Inflammatory macrophage (primary cell): ENCODE measurements around the gene SRR.
"Not testable (repeated sequence)": the region's sequence is repeated elsewhere in the genome, so short reads cannot be mapped to it uniquely, and the experiment has no call there.

Experiments used
- DNase-seq, 2 donors: peaks; one replicate each; pipeline ENCODE4 v3.0.0-alpha.2; 2020 to 2022
- total RNA-seq, 18 experiments: gene quantifications; one replicate each; lab custom pipeline; 2026; ENCODE audit warnings: mixed read lengths in 6 of 18, inconsistent platforms in 2 of 18; lab: John Stamatoyannopoulos, UW

SRR gene, protein sequence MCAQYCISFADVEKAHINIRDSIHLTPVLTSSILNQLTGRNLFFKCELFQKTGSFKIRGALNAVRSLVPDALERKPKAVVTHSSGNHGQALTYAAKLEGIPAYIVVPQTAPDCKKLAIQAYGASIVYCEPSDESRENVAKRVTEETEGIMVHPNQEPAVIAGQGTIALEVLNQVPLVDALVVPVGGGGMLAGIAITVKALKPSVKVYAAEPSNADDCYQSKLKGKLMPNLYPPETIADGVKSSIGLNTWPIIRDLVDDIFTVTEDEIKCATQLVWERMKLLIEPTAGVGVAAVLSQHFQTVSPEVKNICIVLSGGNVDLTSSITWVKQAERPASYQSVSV
- total RNA-seq = 3.7 to 10.7 (median 6.2) reads per million in 18 experiments

DNA sequence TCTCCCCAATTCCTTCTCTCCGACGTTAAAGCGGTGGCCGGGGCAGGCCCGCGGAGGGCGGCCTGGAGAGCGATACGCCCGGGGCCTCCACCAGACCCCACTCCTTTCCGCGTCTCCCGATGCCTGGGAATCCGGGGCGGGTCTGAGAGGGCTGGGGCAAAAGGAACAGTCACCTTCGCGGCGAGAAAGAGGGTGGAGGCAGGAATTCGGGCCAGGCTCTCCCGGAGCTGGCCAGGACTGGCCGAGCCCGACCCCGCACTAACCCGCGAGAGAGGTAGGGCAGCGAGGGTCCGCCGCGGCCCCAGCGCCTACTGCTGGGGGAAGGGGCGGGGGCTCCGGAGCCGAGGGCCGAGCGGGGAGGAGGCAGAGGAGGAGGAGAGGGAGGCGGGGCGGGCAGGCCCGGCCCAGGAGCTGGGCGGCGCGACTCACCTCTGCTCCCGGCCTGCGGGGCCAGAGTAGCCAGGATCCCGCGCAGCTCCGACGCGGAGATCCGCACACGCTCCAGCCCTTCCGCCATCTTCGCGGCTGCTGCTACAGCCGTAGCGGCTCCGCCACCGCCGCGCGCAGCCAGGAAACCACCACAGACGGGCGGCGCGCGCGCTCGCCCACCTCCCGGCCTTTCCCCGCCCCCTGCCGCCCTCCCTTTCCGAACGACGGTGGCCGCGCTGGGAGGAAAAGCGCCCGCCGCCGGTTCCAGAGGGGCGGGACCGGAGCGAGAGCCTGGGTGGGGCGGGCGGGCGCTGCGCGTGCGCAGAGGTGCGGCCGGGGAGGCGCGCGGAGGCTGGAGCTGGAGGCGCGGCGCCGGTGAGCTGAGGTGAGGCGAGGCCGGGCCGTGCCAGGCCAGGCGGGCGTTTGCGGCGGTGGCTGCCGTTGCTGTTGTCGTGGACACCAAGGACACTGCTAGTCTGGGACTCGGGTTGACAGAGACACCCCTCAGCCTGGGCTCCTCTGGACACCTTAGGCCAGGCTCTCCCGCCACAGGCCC lies at the start of gene SRR, which contains the start of gene SMG6:
TSS of gene SRR (plus strand) at position 747 of the 985 bp plus-strand sequence. CDS start 11,611 bp downstream, outside the sequence.
TSS of gene SMG6 (minus strand) at position 582 of the 985 bp plus-strand sequence. CDS start at position 517, 65 bp downstream.
- DNase-seq = peak; percentile 90 to 92

DNA sequence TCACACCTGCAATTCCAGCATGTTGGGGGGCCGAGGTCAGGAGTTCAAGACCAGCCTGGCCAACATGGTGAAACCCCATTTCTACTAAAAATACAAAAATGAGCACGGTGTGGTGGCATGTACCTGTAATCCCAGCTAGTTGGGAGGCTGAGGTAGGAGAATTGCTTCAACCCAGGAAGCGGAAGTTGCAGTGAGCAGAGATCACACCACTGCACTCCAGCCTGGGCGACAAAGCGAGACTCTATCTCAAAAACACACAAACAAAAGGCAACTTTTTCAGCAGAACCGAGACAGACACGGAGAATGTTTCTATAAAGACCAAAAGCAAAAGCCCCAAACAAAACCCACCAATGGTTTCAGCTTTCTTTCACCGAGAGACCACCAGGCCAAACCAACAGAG lies 44.9 kb upstream of the SRR start:
- not testable (repeated sequence) for DNase-seq

DNA sequence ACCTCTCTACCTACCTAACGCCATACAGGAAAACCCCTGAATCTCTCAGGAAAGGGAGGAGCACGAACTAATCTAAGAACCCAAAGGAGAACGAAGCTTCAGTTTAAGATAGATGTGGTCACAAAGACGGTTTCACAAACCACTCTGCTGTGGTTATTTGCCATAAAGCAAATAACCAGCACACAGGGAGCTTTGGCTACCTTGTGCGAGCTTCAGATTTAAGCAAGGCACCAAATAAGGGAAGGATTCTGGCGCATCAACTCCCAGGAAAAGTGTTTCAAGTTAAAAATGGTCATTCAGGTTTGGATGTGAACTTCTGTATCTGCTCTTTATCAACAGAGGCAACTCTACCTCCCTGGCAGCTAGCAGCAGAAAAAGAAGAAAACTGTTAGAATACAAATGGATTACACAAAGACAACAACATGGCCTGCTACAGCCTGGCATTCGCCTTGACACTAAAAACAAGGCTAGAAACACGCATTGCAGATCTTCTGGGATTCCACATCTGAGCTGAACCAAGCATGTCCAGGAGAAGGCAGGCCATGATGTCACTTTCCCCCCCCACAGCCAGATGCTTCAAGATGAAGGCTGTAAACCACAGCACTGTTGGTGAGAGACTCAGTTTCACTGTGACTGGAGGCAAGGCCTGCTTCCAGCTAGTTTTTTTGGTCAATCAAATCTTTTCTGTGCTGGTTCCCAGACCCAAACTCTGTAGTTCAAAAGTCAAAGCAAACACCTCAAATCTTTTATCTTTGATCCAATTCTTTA lies 43.8 kb upstream of the SRR start:
- no peak for DNase-seq

DNA sequence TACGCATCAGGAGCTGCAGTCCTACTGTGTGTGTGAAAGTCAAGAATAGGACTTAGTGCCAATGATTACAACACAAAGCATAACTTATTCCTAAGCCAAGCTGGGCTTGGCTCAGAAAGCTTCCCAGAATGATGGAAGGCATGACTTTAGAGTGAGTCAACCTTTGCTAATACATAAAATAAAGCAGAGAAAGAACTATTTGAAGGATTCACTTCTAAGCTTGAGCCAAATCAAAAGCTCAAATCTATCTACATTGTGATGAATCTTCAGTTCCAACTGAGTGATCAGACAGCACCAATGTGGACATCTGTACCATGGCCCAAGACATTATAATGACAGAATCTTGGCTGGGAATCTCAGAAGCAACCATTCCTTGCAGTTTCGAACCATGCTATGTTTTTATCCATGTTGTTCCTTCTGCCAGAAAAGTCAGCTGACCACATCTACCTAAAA lies 41.6 kb upstream of the SRR start:
- DNase-seq = no peak

DNA sequence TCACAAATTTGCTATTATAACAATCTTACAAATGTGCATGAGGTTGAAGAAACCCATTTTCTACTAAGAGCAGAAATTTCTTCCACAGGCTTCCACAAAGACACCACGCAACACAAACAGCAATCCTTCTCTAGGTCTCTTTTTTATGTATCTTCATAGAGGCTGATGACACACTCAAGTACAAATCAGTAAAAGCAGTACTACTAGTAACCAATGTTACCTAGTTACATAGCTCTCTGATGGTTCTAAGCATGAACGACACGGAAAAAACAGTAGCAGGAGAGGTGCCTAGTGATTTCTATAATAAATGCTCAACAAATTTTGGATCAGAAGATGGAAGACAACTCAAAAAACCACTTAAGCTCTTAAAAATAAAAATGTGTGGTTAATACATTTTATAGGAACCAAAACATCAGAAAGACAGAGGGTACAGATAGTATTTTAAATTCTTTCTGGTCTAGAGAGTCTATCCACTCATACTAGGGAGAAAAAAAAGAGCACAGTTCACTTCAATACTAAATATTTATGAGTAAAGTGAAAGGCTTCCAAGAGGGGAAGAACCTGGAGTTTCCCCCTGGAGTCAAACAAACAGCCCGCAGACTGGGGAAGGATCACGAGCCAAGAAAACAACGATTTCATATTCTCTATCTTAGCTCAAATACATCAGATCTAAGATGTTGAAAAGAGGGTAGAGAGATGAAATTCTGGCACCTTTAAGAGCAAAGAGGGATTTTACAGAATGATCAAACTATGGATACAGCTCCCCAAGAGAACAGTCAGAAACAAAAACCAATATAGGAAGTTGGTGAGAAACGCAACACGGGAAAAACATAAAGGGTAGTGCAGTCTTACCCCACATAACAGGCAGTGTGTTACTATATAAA lies 40.3 kb upstream of the SRR start:
- DNase-seq = no peak

DNA sequence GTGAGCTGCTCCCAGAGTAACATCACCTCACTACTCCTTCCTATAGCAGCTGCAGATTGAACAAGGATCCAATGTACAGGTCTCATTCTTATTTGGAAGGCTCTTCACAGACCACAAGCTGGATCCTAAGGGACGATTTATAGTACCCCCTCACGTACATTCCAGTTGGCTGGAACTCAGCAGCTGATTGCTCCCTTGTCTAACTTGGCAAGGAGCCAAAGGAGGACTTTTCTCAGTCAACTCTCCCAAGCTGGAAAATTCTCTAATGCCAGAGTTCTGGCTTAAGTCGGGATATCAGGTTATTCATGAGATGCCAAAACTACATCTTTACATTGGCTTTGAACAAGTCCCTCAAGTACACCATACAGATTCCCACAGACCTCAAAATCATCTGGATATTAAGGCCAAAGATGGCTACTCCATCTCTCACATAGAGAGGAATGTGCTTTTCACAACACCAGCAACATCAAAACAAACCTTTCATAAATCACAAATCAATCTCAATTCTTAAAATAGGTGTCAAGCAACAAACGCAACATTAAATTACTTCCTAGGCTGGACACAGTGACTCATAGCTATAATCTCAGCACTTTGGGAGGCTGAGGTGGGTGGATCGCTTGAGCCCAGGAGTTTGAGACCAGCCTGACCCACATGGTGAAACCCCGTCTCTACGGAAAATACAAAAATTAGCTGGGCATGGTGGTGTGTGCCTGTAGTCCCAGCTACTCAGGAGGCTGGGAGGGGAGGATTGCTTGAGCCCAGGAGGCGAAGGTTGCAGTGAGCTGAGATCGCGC lies 39.5 kb upstream of the SRR start:
- DNase-seq = no peak

DNA sequence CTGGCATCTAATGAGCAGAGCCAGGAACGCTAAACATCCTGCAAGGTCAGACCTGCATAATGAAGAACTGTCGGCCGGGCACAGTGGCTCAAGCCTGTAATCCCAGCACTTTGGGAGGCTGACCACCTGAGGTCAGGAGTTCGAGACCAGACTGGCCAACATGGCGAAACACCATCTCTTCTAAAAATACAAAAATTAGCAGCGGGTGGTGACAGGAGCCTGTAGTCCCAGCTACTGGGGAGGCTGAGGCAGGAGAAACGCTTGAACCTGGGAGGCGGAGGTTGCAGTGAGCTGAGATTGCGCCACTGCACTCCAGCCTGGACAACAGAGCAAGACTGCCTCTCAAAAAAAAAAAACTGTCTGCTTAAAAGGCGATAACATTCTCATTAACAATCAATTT lies 38.6 kb upstream of the SRR start:
- DNase-seq = not testable (repeated sequence)

DNA sequence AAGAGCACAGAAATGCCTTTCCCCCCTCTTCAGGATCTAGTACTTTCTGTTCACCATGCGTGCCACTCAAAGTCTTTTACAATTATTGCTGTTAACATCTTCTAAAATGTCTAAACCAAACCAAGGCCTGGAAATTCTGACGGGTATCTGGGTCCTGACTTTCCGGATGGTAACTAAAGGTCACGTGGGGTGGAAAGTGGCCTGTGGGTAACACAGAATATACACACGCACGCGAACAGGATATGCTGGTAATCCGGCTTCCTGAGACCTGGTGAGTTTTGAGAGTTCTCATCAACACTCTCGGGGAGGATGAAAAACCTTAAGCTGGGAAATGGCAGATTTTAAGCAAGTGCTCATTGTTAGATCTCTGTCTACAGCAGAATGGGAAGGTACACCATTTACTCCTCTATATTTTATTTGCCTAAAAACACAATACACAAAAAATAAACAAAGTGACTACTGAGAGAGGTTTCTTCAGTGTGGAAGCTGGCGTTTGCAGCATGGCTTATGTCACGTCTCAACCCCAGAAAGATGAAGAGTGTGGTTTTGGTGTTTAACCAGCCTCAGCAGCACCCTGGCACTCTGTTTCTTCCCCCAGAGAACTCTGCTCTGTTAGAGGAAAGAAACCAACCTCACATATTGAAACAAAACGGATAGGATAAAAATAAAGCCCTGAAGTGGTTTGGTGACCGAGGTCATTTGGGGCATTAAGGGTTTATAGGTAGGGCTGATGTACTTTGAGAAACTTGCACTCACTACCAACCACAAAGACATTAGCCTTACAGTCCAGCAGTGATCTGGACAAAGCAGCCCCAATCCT lies 37.5 kb upstream of the SRR start:
- no peak for DNase-seq

DNA sequence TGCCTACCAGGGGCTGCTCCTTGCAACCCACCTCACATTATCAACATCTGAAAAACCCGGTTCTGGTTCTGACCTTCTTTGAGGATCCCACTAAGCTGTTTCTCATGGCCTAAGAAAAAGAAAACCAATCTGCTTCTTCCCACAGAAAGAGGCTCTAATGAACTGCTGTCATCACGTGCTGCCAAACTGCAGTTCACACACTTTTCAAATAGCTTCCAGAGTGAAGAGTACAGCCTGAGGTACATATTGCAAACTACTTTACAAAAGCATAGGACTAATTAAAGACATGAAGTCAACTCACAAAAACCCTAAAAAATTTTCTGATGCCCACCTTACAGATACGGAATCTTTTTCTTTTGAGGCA lies 36.9 kb upstream of the SRR start:
- DNase-seq = no peak

DNA sequence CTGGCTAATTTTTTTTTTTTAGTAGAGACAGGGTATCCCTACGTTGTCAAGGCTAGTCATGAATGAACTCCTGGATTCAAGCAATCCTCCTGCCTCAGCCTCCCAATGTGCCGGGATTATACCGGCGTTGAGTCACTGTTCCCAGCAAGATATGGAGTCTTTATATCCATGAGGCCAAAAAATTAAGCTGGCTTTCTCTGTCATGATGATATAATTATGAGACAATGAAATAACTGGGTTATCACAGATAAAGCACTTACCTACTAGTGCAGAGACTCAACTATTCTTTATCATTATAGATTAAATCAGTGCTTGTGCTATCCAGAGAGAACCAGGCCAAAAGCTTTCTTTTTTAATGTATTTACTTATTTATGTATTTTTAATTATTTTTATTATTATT lies 36.4 kb upstream of the SRR start:
- no peak for DNase-seq

DNA sequence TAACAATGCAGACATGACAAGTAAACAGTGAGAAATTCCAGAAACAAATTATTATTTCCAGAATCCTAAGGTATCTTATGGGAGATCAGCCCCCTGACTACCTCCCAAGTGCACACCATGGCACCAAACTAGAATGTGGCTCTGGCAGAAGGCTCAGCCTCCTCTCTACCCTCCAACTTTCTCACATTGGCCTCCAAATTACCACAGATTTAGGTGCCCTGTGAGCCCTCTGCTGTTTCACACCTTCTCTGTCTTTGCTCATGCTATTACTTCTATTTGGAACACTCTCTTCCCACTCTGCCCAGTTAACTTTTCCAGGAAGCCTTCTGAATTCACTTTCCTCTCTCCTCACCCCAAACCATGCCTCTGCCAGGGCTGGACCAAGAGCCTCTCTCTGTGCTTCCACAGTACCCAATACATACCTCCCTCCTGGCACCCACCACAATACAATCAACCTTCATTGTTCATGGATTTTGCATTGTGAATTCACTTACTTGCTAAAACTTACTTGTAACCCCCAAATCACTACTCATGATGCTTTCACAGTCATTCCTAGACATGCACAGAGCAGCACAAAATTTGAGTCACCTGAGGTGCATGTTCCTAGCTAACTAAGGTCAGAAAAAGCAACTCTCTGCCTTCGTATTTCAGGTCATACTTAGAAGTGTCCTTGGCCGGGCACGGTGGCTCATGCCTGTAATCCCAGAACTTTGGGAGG lies 31.6 kb upstream of the SRR start:
- no peak for DNase-seq

DNA sequence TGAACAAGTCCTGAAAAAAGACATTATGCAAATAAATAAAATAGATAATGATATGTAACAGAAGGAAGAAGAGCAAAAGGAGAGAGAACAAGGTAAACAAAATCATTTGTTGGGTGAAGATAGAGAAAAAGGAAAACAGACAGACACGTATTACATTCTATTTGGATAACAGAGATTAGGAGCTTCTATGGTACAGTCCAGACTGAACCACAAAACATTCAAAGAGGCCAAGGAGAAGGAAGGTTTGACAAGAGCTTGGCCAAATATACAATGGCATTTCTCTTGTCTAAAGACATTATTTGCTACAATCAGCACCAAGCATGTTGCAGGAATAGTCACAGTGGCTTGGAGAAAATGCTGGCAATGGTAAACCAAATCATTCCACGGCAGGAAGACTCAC lies 29.3 kb upstream of the SRR start:
- no peak for DNase-seq

DNA sequence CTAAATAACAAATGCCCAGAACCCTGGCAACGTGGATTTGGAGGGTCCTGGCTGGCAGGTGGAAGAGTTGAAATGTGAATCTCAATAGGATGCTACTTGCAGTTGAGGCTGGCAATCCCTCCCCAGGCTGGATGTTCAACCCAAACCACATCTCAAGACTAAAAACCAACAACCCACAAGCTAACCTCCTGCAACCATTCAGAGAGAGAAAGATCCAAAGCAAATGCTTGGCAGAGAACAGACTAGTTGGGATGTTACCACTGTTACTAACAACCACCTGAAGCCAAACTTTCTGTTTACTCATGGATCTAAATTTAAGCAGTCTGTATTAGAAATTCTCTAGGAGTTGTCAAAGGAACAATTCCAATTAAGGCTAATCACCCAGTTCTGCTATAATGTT lies 28.0 kb upstream of the SRR start:
- no peak for DNase-seq

DNA sequence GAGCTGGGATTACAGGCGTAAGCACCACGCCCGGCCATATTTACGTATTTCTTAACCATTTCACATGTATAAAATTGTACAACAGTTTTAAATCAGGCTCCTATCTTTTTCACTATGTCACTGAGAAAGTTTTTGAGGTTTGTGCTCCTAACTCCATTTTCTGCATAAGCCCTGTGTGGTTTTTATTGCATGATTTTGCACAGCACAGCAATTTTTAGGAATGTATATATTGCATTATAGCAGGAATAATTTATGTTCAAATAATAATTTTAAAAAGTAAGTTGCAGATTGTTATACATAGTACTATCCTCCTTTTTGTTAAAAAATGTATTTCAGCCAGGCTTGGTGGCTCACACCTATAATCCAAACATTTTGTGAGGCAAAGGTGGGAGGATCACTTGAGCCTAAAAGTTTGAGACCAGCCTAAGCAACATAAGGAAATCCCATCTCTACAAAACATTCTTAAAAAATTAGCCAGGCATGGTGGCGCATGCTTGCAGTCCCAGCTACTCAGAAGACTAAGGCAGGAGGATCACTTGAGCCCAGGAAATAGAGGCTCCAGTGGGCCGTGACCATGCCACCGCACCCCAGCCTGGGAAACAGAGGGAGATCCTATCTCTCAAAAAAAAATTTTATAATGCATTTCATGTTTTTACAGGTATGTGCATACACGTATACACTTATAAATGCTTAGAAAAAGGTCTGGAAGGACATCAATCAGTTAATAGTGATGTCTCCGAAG lies 26.1 kb upstream of the SRR start:
- no peak for DNase-seq

DNA sequence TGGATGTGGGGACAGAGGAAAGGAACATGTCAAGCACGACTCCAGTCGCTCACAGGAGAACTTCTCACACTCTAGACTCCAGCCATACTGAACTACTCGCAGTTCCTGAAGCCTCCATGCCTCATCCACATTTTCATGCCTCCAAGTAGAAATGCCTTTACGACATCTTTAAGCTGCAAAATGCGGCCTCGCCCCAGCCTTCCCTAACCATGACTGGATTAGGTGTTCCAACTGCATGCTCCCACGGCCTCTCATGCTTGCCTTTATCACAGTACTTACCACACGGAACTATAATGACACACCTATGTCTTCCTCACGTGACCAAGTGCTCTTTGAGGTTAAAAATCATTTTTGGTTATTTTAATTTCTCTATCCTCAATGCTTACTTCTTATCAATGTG lies 24.0 kb upstream of the SRR start:
- no peak for DNase-seq

DNA sequence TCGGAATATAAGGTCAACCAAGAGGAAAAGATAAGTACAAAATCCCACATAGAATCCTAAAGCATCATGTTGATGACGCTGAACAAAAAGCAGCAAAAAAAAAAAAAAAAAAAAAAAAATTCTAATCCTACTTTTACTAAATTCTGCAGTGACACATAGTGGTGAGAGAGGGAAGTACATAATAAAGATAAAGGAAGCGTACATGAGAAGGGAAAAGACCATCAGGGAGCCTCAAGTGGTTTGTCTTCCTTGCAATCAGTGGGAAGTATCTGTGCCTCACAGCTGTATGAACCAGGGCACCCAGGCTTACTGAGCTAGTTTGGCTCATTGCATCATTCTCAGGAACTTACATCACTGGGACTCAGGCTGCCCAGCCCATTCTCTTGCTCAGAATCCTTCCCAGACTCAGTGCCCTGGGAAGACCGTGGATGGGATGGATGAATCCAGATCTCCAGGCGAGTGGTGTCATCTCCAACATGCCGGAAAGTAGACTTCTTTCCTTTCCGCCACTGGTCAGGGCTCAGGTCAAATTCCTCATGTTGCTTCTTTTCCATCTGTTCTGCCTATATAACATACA lies 21.4 kb upstream of the SRR start:
- peak; percentile 65 to 91 for DNase-seq

DNA sequence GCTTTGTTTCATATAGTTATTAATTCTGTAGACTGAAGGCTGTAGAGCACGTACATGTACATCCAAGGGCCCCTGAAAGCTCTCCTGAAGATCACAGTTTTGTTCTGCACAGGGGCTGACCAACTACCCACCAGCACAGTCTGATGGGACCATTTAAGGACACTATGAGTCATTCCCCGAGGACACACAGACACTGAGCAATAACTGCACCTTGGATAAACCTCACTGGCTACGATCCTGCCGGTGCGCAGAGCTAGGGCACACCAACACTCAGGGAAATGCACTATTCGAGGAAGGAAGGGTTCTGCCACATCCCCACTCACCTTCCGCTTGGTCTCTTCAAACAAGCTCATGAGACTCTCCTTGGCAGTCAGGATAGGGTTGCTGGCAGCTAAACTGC lies 20.4 kb upstream of the SRR start:
- DNase-seq = no peak

DNA sequence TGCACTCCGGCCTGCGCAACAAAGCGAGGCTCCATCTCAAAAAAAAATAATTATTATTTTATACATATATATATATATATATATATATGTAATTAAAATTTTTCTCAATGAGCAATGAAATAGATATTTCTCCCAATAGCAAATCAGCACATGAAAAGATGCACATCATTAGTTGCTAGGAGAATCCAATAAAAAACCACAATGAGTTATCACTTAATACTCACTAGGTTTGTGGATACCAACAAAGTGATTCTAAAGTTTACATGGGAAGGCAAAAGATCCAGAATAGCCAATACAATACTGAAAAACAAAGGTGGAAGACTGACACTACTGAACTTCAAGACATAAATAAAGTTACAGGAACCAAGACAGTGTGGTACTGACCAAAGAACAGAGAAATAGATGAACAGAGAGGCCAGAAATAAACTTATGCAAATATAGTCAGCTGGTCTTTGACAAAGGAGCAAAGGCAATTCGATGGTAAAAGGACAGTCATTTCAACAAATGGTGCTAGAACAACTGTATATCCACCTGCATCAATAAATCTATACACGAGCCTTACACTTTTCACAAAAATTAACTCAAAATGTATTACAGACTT lies 13.8 kb upstream of the SRR start:
- no peak for DNase-seq
